BJ (cell line): ENCODE results near the gene ANKRD13B. TPM values are rescaled to one million over a fixed set of nuclear protein-coding genes. Genes with fewer than 3 reads are reported as not detected.

Experiments used
- CTCF ChIA-PET: fragments of 350-600 bp; formaldehyde crosslinking; extraction: SDS; loops from one replicate; lab custom pipeline; 2021; ENCODE audit warnings: antibody characterized with exemption, inconsistent platforms; lab: Yijun Ruan, JAX
- POLR2A ChIA-PET: fragments of 300-600 bp; sonication (Branson Sonifier 250); formaldehyde crosslinking; extraction: SDS; loops from one replicate; lab custom pipeline; 2021; ENCODE audit warnings: antibody characterized with exemption; lab: Charles Lee
- DNase-seq: peaks from one replicate; pipeline ENCODE4 v3.0.0-alpha.2; 2011; ENCODE audit warnings: low read depth
- H3K27me3 ChIP-seq: 2 replicates; pipeline ENCODE4 v1.6.0; 2011; ENCODE audit warnings: low read length; ENCODE audit not compliant: control insufficient read depth, insufficient read depth
- H3K36me3 ChIP-seq: 2 replicates; pipeline ENCODE4 v1.5.1; 2011; ENCODE audit warnings: low read length; ENCODE audit not compliant: control insufficient read depth, insufficient read depth
- H3K4me3 ChIP-seq: 2 replicates; pipeline ENCODE4 v1.5.1; 2011; ENCODE audit warnings: low read depth, mild to moderate bottlenecking, control low read depth, low read length
- CTCF ChIP-seq: IDR thresholded peaks from 2 replicates; pipeline ENCODE4 v1.5.1; 2011; ENCODE audit warnings: low read depth, mild to moderate bottlenecking, control low read depth, inconsistent platforms, low read length, moderate library complexity; ENCODE audit not compliant: insufficient read depth
- polyA plus RNA-seq: library from polyadenylated mRNA; depleted of rRNA; stranded (reverse); fragments of >200 nt; gene quantifications from 2 replicates; pipeline ENCODE4 v1.2.3, GENCODE V29; 2011

The ANKRD13B gene
- polyA plus RNA-seq, 1 experiment, result 3.1 TPM

GRCh38 chr17:29603109-29603674, 10.3 kb downstream of the ANKRD13B start:
- DNase-seq, result no peak
- CTCF ChIA-PET, result interaction anchor here (1.7 kb wide), 1 partner anchor 11 kb away, joined by 3 read pairs; no protein-coding TSS in a partner anchor
- H3K27me3 ChIP-seq, result no peaks in the 10 kb centered on the region
- no peak overlapping the region for H3K4me3 ChIP-seq
- POLR2A ChIA-PET, result no interaction called here
- no peaks in the 10 kb centered on the region for H3K36me3 ChIP-seq
- no peak for TF ChIP-seq CTCF

- no peak for TF ChIP-seq CTCF
- no peak for DNase-seq
- Histone ChIP-seq H3K27me3 (no peaks in the 10 kb centered on the region), H3K36me3 (no peaks in the 10 kb centered on the region), H3K4me3 (no peak overlapping the region)
- ChIA-PET CTCF (interaction anchor here (0.7 to 1.5 kb wide), 3 partner anchors 9 to 17 kb away, joined by 3 to 5 read pairs (median 3); no protein-coding TSS in a partner anchor), POLR2A (no interaction called here)
These were observed 14.7 kb downstream of the ANKRD13B start for GRCh38 chr17:29607557-29608195.

- TF ChIP-seq CTCF, result no peak
- ChIA-PET POLR2A (no interaction called here), CTCF (interaction anchor here (0.7 to 1.5 kb wide), 3 partner anchors 9 to 10 kb away, joined by 3 read pairs; no protein-coding TSS in a partner anchor)
These were observed 16.1 kb downstream of the ANKRD13B start for GRCh38 chr17:29608986-29609385.

GRCh38 chr17:29610395-29610794, 17.5 kb downstream of the ANKRD13B start:
- no peaks in the 10 kb centered on the region for H3K27me3 ChIP-seq
- POLR2A ChIA-PET, result no interaction called here
- no peak overlapping the region for H3K4me3 ChIP-seq
- DNase-seq, result no peak
- TF ChIP-seq CTCF, result no peak
- no peaks in the 10 kb centered on the region for H3K36me3 ChIP-seq
- CTCF ChIA-PET, result no interaction called here

More at GRCh38 chr17:29608986-29609385, 16.1 kb downstream of the ANKRD13B start:
- H3K4me3 ChIP-seq, result no peak overlapping the region
- DNase-seq, result no peak
- H3K36me3 ChIP-seq, result no peaks in the 10 kb centered on the region
- H3K27me3 ChIP-seq, result no peaks in the 10 kb centered on the region

GRCh38 chr17:29611351-29612093, 18.6 kb downstream of the ANKRD13B start:
- POLR2A ChIA-PET, result no interaction called here
- no peak for DNase-seq
- H3K27me3 ChIP-seq, result no peaks in the 10 kb centered on the region
- CTCF ChIA-PET, result interaction anchor here (1.1 to 1.4 kb wide), 2 partner anchors 12 to 20 kb away, joined by 3 to 4 read pairs; no protein-coding TSS in a partner anchor
- no peaks in the 10 kb centered on the region for H3K36me3 ChIP-seq
- TF ChIP-seq CTCF, result no peak
- H3K4me3 ChIP-seq, result no peak overlapping the region
